Endodermal cell (in vitro differentiated cells): ENCODE data around the gene RIMOC1. TPM values are rescaled to one million over a fixed set of nuclear protein-coding genes. Genes with fewer than 3 reads are reported as not detected.

Source experiments
- DNase-seq: peaks from one replicate; pipeline ENCODE4 v3.0.0-alpha.2; 2017
- H3K27ac ChIP-seq: 2 replicates; pipeline ENCODE4 v1.5.1; 2013; ENCODE audit warnings: mild to moderate bottlenecking, low read depth, low read length, moderate library complexity
- H3K27me3 ChIP-seq: 2 replicates; pipeline ENCODE4 v1.6.1; 2013; ENCODE audit warnings: mild to moderate bottlenecking, low read length, moderate library complexity; ENCODE audit not compliant: insufficient read depth, control insufficient read depth, poor library complexity, severe bottlenecking
- H3K36me3 ChIP-seq: 2 replicates; pipeline ENCODE4 v1.7.0; 2013; ENCODE audit warnings: mild to moderate bottlenecking, low read length, moderate library complexity; ENCODE audit not compliant: control insufficient read depth, insufficient read depth
- H3K4me1 ChIP-seq: one replicate; pipeline ENCODE4 v1.7.0; 2013; ENCODE audit warnings: low read length; ENCODE audit not compliant: control insufficient read depth, insufficient read depth
- H3K4me3 ChIP-seq: 2 replicates; pipeline ENCODE4 v1.5.1; 2013; ENCODE audit warnings: mild to moderate bottlenecking, low read length, moderate library complexity
- H3K9ac ChIP-seq: 2 replicates; pipeline ENCODE4 v1.6.1; 2013; ENCODE audit warnings: mild to moderate bottlenecking, low read length, moderate library complexity; ENCODE audit not compliant: poor library complexity, severe bottlenecking; ENCODE audit errors: extremely low read depth
- H3K9me3 ChIP-seq: 2 replicates; pipeline ENCODE4 v1.6.1; 2013; ENCODE audit warnings: mild to moderate bottlenecking, low read length, moderate library complexity; ENCODE audit not compliant: control insufficient read depth
- H3K27ac Mint-ChIP-seq: 2 replicates; pipeline ENCODE4 v1.8.0; 2020; ENCODE audit warnings: mixed read lengths
- H3K27me3 Mint-ChIP-seq: 2 replicates; pipeline ENCODE4 v1.8.0; 2021; ENCODE audit warnings: mild to moderate bottlenecking, mixed read lengths; ENCODE audit not compliant: insufficient read depth
- H3K36me3 Mint-ChIP-seq: 2 replicates; pipeline ENCODE4 v1.8.0; 2020; ENCODE audit warnings: low read depth, mixed read lengths
- H3K4me1 Mint-ChIP-seq: 2 replicates; pipeline ENCODE4 v1.8.0; 2020; ENCODE audit warnings: mixed read lengths
- H3K4me3 Mint-ChIP-seq: 2 replicates; pipeline ENCODE4 v1.8.0; 2020; ENCODE audit warnings: mild to moderate bottlenecking, moderate library complexity, mixed read lengths
- H3K9me3 Mint-ChIP-seq: 2 replicates; pipeline ENCODE4 v1.8.0; 2020; ENCODE audit warnings: mild to moderate bottlenecking, mixed read lengths
- WGBS, 2 experiments: methylation state at CpG; one replicate each; pipeline versions ENCODE4 v1.1.5 to v1.1.7; 2013; ENCODE audit warnings: missing lambda C conversion rate in 2 of 2, mixed read lengths in 1 of 2; ENCODE audit not compliant: insufficient coverage in 1 of 2, insufficient read length in 1 of 2; 5-methylcytosine and 5-hydroxymethylcytosine counted together
- total RNA-seq, 2 donors: library from RNA; stranded (reverse); fragmentation: NEBNext Ultra II Directional in 1 of 2; extraction: Animal tissue kit (Norgen Biotek cat#: 25700) in 1 of 2; gene quantifications; 2 replicates in 1 of 2; 3 replicates in 1 of 2; pipeline ENCODE4 v1.2.1, GENCODE V29; 2021
- TF ChIP-seq, protein P1 (sequence below): fragments of 200-600 bp; sonication (generic); conservative IDR thresholded peaks from 2 replicates; pipeline ENCODE4 v1.5.0; 2021; ENCODE audit warnings: antibody characterized with exemption, mild to moderate bottlenecking

Gene RIMOC1
- total RNA-seq, 2 donors from 2014 or later = 46.5 to 47.0 TPM

DNA sequence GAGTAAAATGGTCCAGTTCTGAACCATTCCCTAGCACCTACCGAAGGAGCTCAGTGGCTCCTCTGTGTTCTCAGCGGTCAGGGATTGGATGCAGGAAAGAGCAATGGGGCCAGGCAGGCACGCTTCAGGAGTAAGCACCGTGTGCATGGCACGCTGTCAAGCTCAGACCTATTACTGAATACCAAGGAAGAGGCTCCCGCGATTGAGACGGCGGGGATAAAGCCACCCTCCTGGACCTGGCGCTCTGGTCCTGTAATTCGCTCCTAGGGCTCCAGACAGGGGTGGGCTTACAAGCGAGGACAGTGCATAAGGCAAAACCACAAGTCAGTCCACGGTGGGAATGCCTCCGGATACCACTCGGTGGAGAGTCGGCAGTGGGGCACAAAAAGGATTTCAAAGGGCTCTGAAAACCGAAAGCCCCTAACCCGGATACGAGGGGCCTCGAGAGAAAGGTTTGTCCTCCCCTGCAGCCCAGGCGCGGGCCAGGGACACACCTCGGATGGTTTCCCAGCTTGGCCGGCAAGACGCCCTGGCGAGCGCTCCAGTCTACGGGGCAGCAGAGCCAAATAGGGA is 34.9 kb upstream of the RIMOC1 start:
- Histone ChIP-seq H3K36me3 (no peaks in the 10 kb centered on the region), H3K9ac (peak overlapping the region; percentile 61), H3K4me1 (no peaks in the 10 kb centered on the region), H3K4me3 (peak overlapping the region; percentile 91), H3K27me3 (peaks cover 23% of the 10 kb centered on the region), H3K9me3 (peaks cover 4% of the 10 kb centered on the region), H3K27ac (no peak overlapping the region)
- no peak for DNase-seq
- Mint-ChIP-seq H3K27ac (peak overlapping the region; percentile 44), H3K9me3 (no peaks in the 10 kb centered on the region), H3K27me3 (peaks cover 27% of the 10 kb centered on the region), H3K4me1 (no peaks in the 10 kb centered on the region), H3K36me3 (no peaks in the 10 kb centered on the region), H3K4me3 (peak overlapping the region; percentile 76)
- 26 to 29% methylated on average over 24 to 28 of the region's 28 CpGs for WGBS, 2 experiments
- TF ChIP-seq, protein P1, sequence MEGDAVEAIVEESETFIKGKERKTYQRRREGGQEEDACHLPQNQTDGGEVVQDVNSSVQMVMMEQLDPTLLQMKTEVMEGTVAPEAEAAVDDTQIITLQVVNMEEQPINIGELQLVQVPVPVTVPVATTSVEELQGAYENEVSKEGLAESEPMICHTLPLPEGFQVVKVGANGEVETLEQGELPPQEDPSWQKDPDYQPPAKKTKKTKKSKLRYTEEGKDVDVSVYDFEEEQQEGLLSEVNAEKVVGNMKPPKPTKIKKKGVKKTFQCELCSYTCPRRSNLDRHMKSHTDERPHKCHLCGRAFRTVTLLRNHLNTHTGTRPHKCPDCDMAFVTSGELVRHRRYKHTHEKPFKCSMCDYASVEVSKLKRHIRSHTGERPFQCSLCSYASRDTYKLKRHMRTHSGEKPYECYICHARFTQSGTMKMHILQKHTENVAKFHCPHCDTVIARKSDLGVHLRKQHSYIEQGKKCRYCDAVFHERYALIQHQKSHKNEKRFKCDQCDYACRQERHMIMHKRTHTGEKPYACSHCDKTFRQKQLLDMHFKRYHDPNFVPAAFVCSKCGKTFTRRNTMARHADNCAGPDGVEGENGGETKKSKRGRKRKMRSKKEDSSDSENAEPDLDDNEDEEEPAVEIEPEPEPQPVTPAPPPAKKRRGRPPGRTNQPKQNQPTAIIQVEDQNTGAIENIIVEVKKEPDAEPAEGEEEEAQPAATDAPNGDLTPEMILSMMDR = no peak

DNA sequence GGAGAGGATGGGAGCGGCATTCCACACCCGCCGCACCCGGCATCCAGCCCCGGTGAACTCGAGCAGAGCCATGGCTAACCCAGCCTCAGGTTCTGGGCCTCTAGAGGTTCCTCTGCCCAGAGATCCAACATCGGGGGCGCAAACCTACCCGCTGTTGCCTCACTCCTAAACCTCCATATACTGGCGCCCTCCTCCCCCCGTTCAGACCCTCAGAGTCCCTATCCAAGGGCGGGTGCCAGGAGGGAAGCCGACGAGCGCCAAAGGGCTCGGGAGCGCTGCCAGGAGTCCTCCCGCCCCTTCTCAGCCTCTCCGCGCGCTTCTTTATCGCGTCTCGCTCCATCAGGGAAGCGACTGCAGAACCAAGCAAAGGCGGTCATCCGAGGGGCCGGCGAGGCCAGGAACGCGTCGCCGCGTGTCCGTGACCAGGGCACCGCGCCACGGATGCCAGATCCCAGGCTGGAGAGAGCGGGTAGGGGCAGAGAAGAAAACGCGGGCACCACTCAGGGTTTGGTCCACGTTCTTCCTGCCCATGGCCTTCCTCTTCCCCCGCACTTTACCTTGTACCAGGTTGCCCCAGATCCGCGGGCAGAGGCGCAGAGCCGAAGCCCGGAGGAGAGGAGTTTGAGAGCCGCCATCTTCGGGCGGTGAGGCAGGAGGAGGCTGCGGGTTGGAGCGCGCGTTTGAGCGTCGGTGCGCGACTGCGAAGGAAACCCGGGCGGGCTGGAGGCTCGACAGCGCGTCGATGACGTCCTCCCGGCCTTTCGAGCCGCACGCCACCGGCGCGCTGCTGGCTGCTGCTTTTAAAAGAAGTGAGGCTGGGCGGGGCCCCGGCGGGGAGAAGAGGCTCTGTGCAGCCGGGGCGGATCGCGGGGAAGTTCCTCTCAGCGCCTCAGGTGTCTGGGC is 34.2 kb upstream of the RIMOC1 start, which contains the start of gene OXCT1:
Gene OXCT1 (minus strand): TSS at position 702 of the 903 bp plus-strand sequence. CDS start 67 bp downstream, at position 635.
- Histone ChIP-seq H3K9me3 (peaks cover 12% of the 10 kb centered on the region), H3K4me1 (no peaks in the 10 kb centered on the region), H3K36me3 (no peaks in the 10 kb centered on the region), H3K27ac (peak within 1 kb of the TSS; percentile 59), H3K9ac (peak within 1 kb of the TSS; percentile 61), H3K27me3 (peaks cover 23% of the 10 kb centered on the region), H3K4me3 (peak within 1 kb of the TSS; percentile 91)
- Mint-ChIP-seq H3K27me3 (peaks cover 27% of the 10 kb centered on the region), H3K9me3 (peaks cover 5% of the 10 kb centered on the region), H3K4me3 (peak within 1 kb of the TSS; percentile 76), H3K27ac (peak within 1 kb of the TSS; percentile 72), H3K4me1 (no peaks in the 10 kb centered on the region), H3K36me3 (no peaks in the 10 kb centered on the region)
- TF ChIP-seq, protein P1 = no peak
- DNase-seq = peak; percentile 92
- 0 to 1% methylated on average over 28 to 82 of the region's 82 CpGs for WGBS, 2 experiments

DNA sequence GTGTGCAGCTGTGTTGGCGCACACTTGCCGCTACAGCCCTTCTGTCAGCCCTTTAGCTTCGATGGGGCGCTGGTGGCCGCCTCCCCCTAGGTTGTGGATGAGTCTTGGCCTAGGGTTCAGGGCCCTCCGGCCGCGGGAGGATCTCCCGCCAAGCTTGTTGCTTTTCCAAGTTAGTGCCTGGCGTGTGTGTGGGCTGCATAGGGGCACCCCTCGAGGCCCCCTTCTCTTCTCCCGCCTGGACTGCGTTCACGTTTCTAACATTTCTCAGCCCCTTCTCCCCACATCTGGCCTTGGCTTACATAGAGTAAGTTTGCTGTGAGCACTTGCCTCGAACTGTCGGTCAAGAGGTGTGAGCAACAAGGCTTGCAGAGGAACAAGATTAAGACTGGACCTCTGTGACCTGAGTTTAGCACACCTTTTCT is 33.5 kb upstream of the RIMOC1 start:
- Histone ChIP-seq H3K4me1 (no peaks in the 10 kb centered on the region), H3K9ac (peak overlapping the region; percentile 61), H3K4me3 (peak overlapping the region; percentile 91), H3K27me3 (peaks cover 23% of the 10 kb centered on the region), H3K27ac (no peak overlapping the region), H3K36me3 (no peaks in the 10 kb centered on the region), H3K9me3 (peaks cover 15% of the 10 kb centered on the region)
- peaks cover 27% of the 10 kb centered on the region for H3K27me3 Mint-ChIP-seq
- DNase-seq = no peak
- H3K27ac Mint-ChIP-seq = peak overlapping the region; percentile 72
- H3K9me3 Mint-ChIP-seq = peaks cover 5% of the 10 kb centered on the region
- WGBS, 2 experiments = 24 to 29% methylated on average over 10 to 16 of the region's 16 CpGs
- peak overlapping the region; percentile 76 for H3K4me3 Mint-ChIP-seq
- H3K4me1 Mint-ChIP-seq = no peaks in the 10 kb centered on the region
- TF ChIP-seq, protein P1 = no peak
- H3K36me3 Mint-ChIP-seq = no peaks in the 10 kb centered on the region
